ENCODE data around the gene HEXIM2. TPM values are rescaled to one million over a fixed set of nuclear protein-coding genes. Genes with fewer than 3 reads are reported as not detected.
"Not testable (repeated sequence)": the region's sequence is repeated elsewhere in the genome, so short reads cannot be mapped to it uniquely, and the experiment has no call there.

HEXIM2 gene
- total RNA-seq, 1 experiment from 2014 or later = 6.3 TPM

DNA sequence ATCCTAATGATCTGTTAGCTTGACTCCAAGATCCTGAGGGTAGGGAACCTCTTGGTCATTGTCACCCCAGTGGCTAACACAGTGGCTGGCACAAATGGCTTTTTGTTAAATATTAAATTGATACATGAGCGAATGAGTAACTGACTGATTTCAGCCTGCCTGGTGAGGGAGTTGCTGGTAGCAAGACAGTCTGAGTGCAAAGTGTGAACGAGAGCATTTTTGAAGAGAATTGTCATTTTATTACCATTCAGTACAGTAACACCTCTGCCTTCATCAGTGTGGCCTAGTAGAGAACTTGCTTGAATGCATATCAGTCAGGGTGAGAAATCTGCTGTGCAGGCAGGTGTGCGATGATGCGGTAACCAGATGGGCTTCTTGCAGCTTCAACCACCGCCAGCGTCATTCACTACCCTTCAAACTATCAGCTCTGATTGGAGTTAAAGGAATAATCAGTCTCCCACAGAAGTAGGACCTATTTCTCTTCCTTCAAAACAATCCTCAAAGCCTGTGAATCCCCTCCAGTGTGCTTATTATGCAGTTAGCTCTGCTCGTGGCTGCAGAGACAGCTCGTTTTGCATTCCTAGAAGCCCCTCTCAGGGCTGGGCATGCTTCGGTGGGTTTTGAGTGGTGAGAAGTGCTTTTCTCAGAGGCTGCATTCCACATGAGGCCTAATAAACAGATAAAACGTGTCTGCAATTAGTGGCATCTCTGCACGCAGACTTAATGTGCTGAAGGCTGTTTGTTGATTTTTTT, 29.0 kb downstream of the HEXIM2 start:
- Histone ChIP-seq H3K4me1 (no peaks in the 10 kb centered on the region), H3K27ac (no peak overlapping the region), H3K36me3 (no peaks in the 10 kb centered on the region), H3K27me3 (no peaks in the 10 kb centered on the region), H3K9me3 (replicated peaks) (no peaks in the 10 kb centered on the region), H3K4me3 (no peak overlapping the region)
- no peak for DNase-seq

- H3K4me1 ChIP-seq = peaks cover 6% of the 10 kb centered on the region
- H3K27me3 ChIP-seq = no peaks in the 10 kb centered on the region
- no peak for DNase-seq
- H3K27ac ChIP-seq = no peak overlapping the region
- H3K36me3 ChIP-seq = no peaks in the 10 kb centered on the region
- no peak overlapping the region for H3K4me3 ChIP-seq
- no peaks in the 10 kb centered on the region for H3K9me3 ChIP-seq (replicated peaks)
Observed at GRCh38 chr17:45195424-45195823, 33.7 kb downstream of the HEXIM2 start.

- H3K36me3 ChIP-seq = no peaks in the 10 kb centered on the region
- no peaks in the 10 kb centered on the region for H3K27me3 ChIP-seq
- H3K9me3 ChIP-seq (replicated peaks) = no peaks in the 10 kb centered on the region
- no peak overlapping the region for H3K4me3 ChIP-seq
- H3K27ac ChIP-seq = no peak overlapping the region
- no peak for DNase-seq
- peaks cover 17% of the 10 kb centered on the region for H3K4me1 ChIP-seq
Observed at GRCh38 chr17:45197108-45197507, 35.4 kb downstream of the HEXIM2 start.

DNA sequence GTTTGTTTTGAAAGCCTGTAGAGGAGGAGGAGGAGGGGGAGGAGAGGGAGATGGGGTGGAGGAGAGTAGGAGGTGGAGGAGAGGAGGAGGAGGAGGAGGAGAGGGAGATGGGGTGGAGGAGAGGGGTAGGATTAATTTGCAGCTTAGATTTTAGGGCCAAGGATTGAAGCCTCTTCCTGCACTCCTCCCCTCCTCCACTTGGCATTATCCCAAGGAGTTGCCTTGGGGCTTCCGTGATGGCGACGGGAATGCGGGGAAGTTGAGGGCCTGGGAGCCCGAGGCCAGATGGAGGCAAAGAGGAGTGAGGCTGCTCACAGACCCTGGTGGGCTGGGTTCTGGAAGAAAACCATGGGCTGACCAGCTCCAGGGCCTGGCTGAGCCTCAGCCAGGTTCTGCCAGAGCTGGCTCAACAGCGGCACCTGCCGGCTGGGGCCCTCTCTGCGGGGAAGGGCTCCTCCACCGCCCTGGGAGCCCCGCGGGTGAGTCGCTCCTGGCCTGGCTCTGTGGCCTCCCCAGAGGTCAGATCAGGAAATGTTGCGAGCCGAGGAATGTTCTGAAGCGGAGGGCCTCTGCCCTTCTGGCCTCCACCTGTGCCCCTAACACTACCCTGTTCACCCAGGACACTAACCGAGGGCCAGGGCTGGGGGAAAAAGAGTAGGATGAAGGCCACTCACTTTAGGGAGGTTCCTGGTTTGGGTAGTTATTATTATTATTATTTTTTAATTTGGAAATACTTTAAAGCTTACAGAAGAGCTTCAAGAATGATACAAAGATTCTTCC, 36.1 kb downstream of the HEXIM2 start:
- DNase-seq = peak; percentile 91 to 94
- Histone ChIP-seq H3K4me3 (no peak overlapping the region), H3K9me3 (replicated peaks) (no peaks in the 10 kb centered on the region), H3K36me3 (no peaks in the 10 kb centered on the region), H3K27me3 (no peaks in the 10 kb centered on the region), H3K4me1 (peaks cover 17% of the 10 kb centered on the region), H3K27ac (no peak overlapping the region)

- peak; percentile 45 to 65 for DNase-seq
- H3K27ac ChIP-seq = no peak overlapping the region
- H3K4me1 ChIP-seq = peaks cover 17% of the 10 kb centered on the region
- H3K9me3 ChIP-seq (replicated peaks) = 0 out of 2 replicates have a peak, but pooled peaks cover 2% of the 10 kb centered on the region
- H3K36me3 ChIP-seq = no peaks in the 10 kb centered on the region
- no peak overlapping the region for H3K4me3 ChIP-seq
- no peaks in the 10 kb centered on the region for H3K27me3 ChIP-seq
Observed at GRCh38 chr17:45200701-45201100, 39.0 kb downstream of the HEXIM2 start.

GRCh38 chr17:45201457-45201856, 39.8 kb downstream of the HEXIM2 start:
- Histone ChIP-seq H3K4me3 (no peak overlapping the region), H3K27me3 (no peaks in the 10 kb centered on the region), H3K4me1 (peaks cover 17% of the 10 kb centered on the region), H3K9me3 (replicated peaks) (0 out of 2 replicates have a peak, but pooled peaks cover 2% of the 10 kb centered on the region), H3K36me3 (no peaks in the 10 kb centered on the region), H3K27ac (no peak overlapping the region)
- DNase-seq = no peak

- H3K4me3 ChIP-seq; H3K27ac ChIP-seq; H3K9me3 ChIP-seq (replicated peaks); H3K36me3 ChIP-seq; H3K27me3 ChIP-seq; DNase-seq: not testable (repeated sequence)
- peaks cover 17% of the 10 kb centered on the region for H3K4me1 ChIP-seq
Observed at GRCh38 chr17:45201880-45202279, 40.2 kb downstream of the HEXIM2 start.

GRCh38 chr17:45218895-45219661, 57.4 kb downstream of the HEXIM2 start:
- DNase-seq = peak; percentile 74 to 92
- H3K27ac ChIP-seq = no peak overlapping the region
- no peak overlapping the region for H3K4me3 ChIP-seq
- no peaks in the 10 kb centered on the region for H3K9me3 ChIP-seq (replicated peaks)
- H3K4me1 ChIP-seq = no peaks in the 10 kb centered on the region
- peaks cover 20% of the 10 kb centered on the region for H3K27me3 ChIP-seq
- H3K36me3 ChIP-seq = no peaks in the 10 kb centered on the region

Other genes starting within 250 kb of the HEXIM2 start
- gene GFAP, start 246.4 kb upstream of the HEXIM2 start, total RNA-seq (2014; rRNA removed; shearing (Covaris generic)) = 0.14 TPM in 1 of 2 replicates, not detected in the other
- 31.0 and 36.3 TPM in 2 replicates for gene KIF18B, start 214.1 kb upstream of the HEXIM2 start, total RNA-seq (2014; rRNA removed; shearing (Covaris generic))
- 0.08 and 0.10 TPM in 2 replicates for gene C1QL1, start 193.6 kb upstream of the HEXIM2 start, total RNA-seq (2014; rRNA removed; shearing (Covaris generic))
- 43.3 and 45.1 TPM in 2 replicates for gene DCAKD, start 110.2 kb upstream of the HEXIM2 start, total RNA-seq (2014; rRNA removed; shearing (Covaris generic))
- 69.9 and 72.0 TPM in 2 replicates for gene NMT1, start 100.6 kb upstream of the HEXIM2 start, total RNA-seq (2014; rRNA removed; shearing (Covaris generic))
- 5.8 and 8.2 TPM in 2 replicates for gene PLCD3, start 29.4 kb upstream of the HEXIM2 start, total RNA-seq (2014; rRNA removed; shearing (Covaris generic))
- 0.33 and 0.61 TPM in 2 replicates for gene ACBD4, start 26.2 kb upstream of the HEXIM2 start, total RNA-seq (2014; rRNA removed; shearing (Covaris generic))
- gene HEXIM1, start 13.4 kb upstream of the HEXIM2 start, total RNA-seq (2014; rRNA removed; shearing (Covaris generic)) = 9.7 and 10.5 TPM in 2 replicates
- gene FMNL1, start 60.0 kb downstream of the HEXIM2 start, total RNA-seq (2014; rRNA removed; shearing (Covaris generic)) = 0.91 and 1.1 TPM in 2 replicates
- gene SPATA32, start 100.2 kb downstream of the HEXIM2 start, total RNA-seq (2014; rRNA removed; shearing (Covaris generic)) = 0.08 TPM in 1 of 2 replicates, not detected in the other
- gene MAP3K14, start 155.1 kb downstream of the HEXIM2 start, total RNA-seq (2014; rRNA removed; shearing (Covaris generic)) = 3.9 and 4.7 TPM in 2 replicates

Measured in SJCRH30 (cell line).